ENCODE data around the gene ZNF804A.

DNA sequence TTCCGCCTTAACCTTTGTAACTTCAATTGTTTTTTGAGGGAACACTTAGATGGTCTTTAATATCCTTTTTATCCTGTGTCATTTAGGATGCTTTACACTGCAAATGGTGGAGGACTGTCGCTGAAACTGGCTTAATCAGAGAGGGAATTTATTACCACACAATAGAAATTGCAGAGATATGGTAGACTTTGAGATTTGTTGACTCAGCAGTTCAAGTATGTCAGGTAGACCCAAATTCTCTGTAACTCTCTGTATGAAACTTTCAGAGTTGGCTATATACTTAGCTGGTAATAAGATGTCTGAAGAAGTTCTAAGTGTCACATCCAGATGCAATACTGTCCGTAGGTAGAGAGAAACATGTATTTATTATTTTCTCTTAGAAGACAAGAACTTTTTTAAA is 100.1 kb downstream of the ZNF804A start:
- TF ChIP-seq, protein P1, sequence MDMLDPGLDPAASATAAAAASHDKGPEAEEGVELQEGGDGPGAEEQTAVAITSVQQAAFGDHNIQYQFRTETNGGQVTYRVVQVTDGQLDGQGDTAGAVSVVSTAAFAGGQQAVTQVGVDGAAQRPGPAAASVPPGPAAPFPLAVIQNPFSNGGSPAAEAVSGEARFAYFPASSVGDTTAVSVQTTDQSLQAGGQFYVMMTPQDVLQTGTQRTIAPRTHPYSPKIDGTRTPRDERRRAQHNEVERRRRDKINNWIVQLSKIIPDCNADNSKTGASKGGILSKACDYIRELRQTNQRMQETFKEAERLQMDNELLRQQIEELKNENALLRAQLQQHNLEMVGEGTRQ (IDR thresholded peaks at IDR 0.05; ENCODE audit: low read depth, low read length), result no peak
- TF ChIP-seq, protein P2, sequence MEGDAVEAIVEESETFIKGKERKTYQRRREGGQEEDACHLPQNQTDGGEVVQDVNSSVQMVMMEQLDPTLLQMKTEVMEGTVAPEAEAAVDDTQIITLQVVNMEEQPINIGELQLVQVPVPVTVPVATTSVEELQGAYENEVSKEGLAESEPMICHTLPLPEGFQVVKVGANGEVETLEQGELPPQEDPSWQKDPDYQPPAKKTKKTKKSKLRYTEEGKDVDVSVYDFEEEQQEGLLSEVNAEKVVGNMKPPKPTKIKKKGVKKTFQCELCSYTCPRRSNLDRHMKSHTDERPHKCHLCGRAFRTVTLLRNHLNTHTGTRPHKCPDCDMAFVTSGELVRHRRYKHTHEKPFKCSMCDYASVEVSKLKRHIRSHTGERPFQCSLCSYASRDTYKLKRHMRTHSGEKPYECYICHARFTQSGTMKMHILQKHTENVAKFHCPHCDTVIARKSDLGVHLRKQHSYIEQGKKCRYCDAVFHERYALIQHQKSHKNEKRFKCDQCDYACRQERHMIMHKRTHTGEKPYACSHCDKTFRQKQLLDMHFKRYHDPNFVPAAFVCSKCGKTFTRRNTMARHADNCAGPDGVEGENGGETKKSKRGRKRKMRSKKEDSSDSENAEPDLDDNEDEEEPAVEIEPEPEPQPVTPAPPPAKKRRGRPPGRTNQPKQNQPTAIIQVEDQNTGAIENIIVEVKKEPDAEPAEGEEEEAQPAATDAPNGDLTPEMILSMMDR (conservative IDR thresholded peaks at IDR 0.05; ENCODE audit: low read depth, low read length), result no peak
- TF ChIP-seq SMC3 (IDR thresholded peaks at IDR 0.05; ENCODE audit: low read depth, low read length), result no peak
- TF ChIP-seq POLR2A (IDR thresholded peaks at IDR 0.05; ENCODE audit: low read depth, low read length), result no peak
- TF ChIP-seq, protein P3, sequence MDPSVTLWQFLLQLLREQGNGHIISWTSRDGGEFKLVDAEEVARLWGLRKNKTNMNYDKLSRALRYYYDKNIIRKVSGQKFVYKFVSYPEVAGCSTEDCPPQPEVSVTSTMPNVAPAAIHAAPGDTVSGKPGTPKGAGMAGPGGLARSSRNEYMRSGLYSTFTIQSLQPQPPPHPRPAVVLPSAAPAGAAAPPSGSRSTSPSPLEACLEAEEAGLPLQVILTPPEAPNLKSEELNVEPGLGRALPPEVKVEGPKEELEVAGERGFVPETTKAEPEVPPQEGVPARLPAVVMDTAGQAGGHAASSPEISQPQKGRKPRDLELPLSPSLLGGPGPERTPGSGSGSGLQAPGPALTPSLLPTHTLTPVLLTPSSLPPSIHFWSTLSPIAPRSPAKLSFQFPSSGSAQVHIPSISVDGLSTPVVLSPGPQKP (IDR thresholded peaks at IDR 0.05; ENCODE audit: borderline replicate concordance, low read depth, low read length), result no peak
- no peak for TF ChIP-seq CHD1 (IDR thresholded peaks at IDR 0.05; ENCODE audit: low read depth, low read length)
- TF ChIP-seq MAFK (IDR thresholded peaks at IDR 0.05; ENCODE audit: low read depth, low read length), result peak; percentile 95
